ENCODE data around the gene HORMAD2.

DNA sequence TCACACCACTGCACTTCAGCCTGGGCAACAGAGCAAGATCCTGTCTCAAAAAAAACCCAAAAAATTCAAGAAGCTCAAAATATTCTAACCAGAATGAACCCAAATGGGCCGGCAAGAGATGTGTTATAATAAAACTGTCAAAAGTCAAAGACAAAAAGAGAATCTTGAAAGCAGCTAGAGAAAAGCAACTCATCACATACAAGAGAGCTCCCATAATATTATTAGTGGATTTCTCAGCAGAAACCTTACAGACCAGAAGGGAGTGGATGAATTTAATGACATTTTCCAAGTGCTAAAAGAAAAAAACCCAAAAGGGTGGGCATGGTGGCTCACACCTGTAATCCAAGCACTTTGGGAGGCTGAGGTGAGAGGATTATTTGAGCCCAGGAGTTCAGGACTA, 22.9 kb upstream of the HORMAD2 start:
- TF ChIP-seq, protein P1, sequence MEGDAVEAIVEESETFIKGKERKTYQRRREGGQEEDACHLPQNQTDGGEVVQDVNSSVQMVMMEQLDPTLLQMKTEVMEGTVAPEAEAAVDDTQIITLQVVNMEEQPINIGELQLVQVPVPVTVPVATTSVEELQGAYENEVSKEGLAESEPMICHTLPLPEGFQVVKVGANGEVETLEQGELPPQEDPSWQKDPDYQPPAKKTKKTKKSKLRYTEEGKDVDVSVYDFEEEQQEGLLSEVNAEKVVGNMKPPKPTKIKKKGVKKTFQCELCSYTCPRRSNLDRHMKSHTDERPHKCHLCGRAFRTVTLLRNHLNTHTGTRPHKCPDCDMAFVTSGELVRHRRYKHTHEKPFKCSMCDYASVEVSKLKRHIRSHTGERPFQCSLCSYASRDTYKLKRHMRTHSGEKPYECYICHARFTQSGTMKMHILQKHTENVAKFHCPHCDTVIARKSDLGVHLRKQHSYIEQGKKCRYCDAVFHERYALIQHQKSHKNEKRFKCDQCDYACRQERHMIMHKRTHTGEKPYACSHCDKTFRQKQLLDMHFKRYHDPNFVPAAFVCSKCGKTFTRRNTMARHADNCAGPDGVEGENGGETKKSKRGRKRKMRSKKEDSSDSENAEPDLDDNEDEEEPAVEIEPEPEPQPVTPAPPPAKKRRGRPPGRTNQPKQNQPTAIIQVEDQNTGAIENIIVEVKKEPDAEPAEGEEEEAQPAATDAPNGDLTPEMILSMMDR (conservative IDR thresholded peaks at IDR 0.05 in 1 of 2, IDR thresholded peaks at IDR 0.05 in 1 of 2; ENCODE audit: low read depth in 1 of 2, low read length in 2 of 2), result no peak
- no peak for TF ChIP-seq EZH2 (IDR thresholded peaks at IDR 0.05; ENCODE audit: low read length, missing control alignments)
